IMR-90 (cell line): ENCODE results near the gene KIF16B. TPM values are rescaled to one million over a fixed set of nuclear protein-coding genes. Genes with fewer than 3 reads are reported as not detected.

Experiments used
- ATAC-seq: fragments of 200-7000 bp; cut with Tn5 transposase; 2 replicates; pipeline ENCODE4 v1.9.1; 2020; ENCODE audit warnings: low read depth, mild to moderate bottlenecking, moderate library complexity
- BruUV-seq: library from RNA; stranded (reverse); fragments of 400-500 nt; replicated peaks from 2 replicates; lab custom pipeline; 2021; lab: Mats Ljungman, UMichigan
- CTCF ChIA-PET: fragments of 300-600 bp; formaldehyde crosslinking; extraction: SDS; loops from one replicate; lab custom pipeline; 2021; ENCODE audit warnings: antibody characterized with exemption; lab: Yijun Ruan, JAX
- POLR2A ChIA-PET: fragments of 300-600 bp; sonication (Branson Sonifier 250); formaldehyde crosslinking; loops from one replicate; lab custom pipeline; 2022; ENCODE audit warnings: antibody characterized with exemption; ENCODE audit not compliant: unreplicated experiment; lab: Charles Lee
- DNase-seq: peaks from one replicate; pipeline ENCODE4 v3.0.0; 2013
- H2AFZ ChIP-seq: replicated peaks from 2 replicates; pipeline ENCODE3; 2013; ENCODE audit warnings: low read length, mild to moderate bottlenecking; ENCODE audit not compliant: poor library complexity
- H2AK5ac ChIP-seq: 2 replicates; pipeline ENCODE4 v1.6.1; 2013; ENCODE audit warnings: low read depth, low read length, inconsistent platforms
- H2AK9ac ChIP-seq: replicated peaks from 2 replicates; pipeline ENCODE3; 2013; ENCODE audit warnings: mild to moderate bottlenecking, low read depth, low read length, moderate library complexity; ENCODE audit not compliant: poor library complexity
- H2BK120ac ChIP-seq: 2 replicates; pipeline ENCODE4 v1.6.1; 2013; ENCODE audit warnings: low read depth, low read length, inconsistent platforms
- H2BK15ac ChIP-seq: 3 replicates; pipeline ENCODE4 v1.6.1; 2013; ENCODE audit warnings: low read depth, low read length, inconsistent platforms
- H2BK20ac ChIP-seq: 2 replicates; pipeline ENCODE4 v1.6.1; 2013; ENCODE audit warnings: low read depth, mild to moderate bottlenecking, inconsistent platforms, low read length, moderate library complexity
- H2BK5ac ChIP-seq: 2 replicates; pipeline ENCODE4 v1.6.1; 2013; ENCODE audit warnings: mild to moderate bottlenecking, low read depth, low read length, inconsistent platforms; ENCODE audit not compliant: poor library complexity, severe bottlenecking
- H3K14ac ChIP-seq: replicated peaks from 2 replicates; pipeline ENCODE4 v1.6.1; 2013; ENCODE audit warnings: low read depth, low read length, inconsistent platforms
- H3K18ac ChIP-seq: 2 replicates; pipeline ENCODE4 v1.6.1; 2013; ENCODE audit warnings: low read depth, low read length, control low read depth
- H3K23ac ChIP-seq: 2 replicates; pipeline ENCODE4 v1.6.1; 2013; ENCODE audit warnings: low read depth, low read length, inconsistent platforms
- H3K27ac ChIP-seq: 2 replicates; pipeline ENCODE4 v1.5.1; 2013; ENCODE audit warnings: mild to moderate bottlenecking, control low read depth, low read length; ENCODE audit not compliant: insufficient read depth
- H3K27me3 ChIP-seq: 2 replicates; pipeline ENCODE4 v1.6.1; 2013; ENCODE audit warnings: low read length; ENCODE audit not compliant: control insufficient read depth, insufficient read depth
- H3K36me3 ChIP-seq: 2 replicates; pipeline ENCODE4 v1.6.1; 2013; ENCODE audit warnings: low read length, mixed read lengths; ENCODE audit not compliant: control insufficient read depth, insufficient read depth
- H3K4ac ChIP-seq: 2 replicates; pipeline ENCODE4 v1.6.1; 2013; ENCODE audit warnings: low read depth, low read length, inconsistent platforms
- H3K4me1 ChIP-seq: 2 replicates; pipeline ENCODE4 v1.6.1; 2013; ENCODE audit warnings: low read length, mixed read lengths; ENCODE audit not compliant: control insufficient read depth, insufficient read depth
- H3K4me2 ChIP-seq: 2 replicates; pipeline ENCODE4 v1.6.1; 2013; ENCODE audit warnings: low read depth, mild to moderate bottlenecking, control low read depth, low read length, moderate library complexity
- H3K4me3 ChIP-seq: 2 replicates; pipeline ENCODE4 v1.5.1; 2013; ENCODE audit warnings: low read depth, mild to moderate bottlenecking, control low read depth, low read length, moderate library complexity; ENCODE audit not compliant: insufficient read depth
- H3K56ac ChIP-seq: 2 replicates; pipeline ENCODE4 v1.6.1; 2013; ENCODE audit warnings: low read length, inconsistent platforms; ENCODE audit not compliant: insufficient read depth; ENCODE audit errors: extremely low read depth
- H3K79me1 ChIP-seq, 2 experiments: 2 replicates each; pipeline ENCODE4 v1.6.1; 2013; ENCODE audit warnings: low read length in 2 of 2, inconsistent platforms in 1 of 2, low read depth in 1 of 2
- H3K9ac ChIP-seq: 2 replicates; pipeline ENCODE4 v1.6.1; 2013; ENCODE audit warnings: low read depth, low read length, control low read depth
- H3K9me1 ChIP-seq: 2 replicates; pipeline ENCODE4 v1.6.1; 2013; ENCODE audit warnings: low read length, inconsistent platforms; ENCODE audit not compliant: insufficient read depth
- H3K9me3 ChIP-seq: 2 replicates; pipeline ENCODE4 v1.6.1; 2013; ENCODE audit warnings: low read length; ENCODE audit not compliant: control insufficient read depth, insufficient read depth
- H4K20me1 ChIP-seq: 2 replicates; pipeline ENCODE4 v1.6.1; 2013; ENCODE audit warnings: low read length, inconsistent platforms; ENCODE audit not compliant: insufficient read depth
- H4K5ac ChIP-seq: 2 replicates; pipeline ENCODE4 v1.6.1; 2013; ENCODE audit warnings: mild to moderate bottlenecking, low read depth, low read length, control low read depth
- H4K8ac ChIP-seq, 2 experiments: 2 replicates each; pipeline ENCODE4 v1.6.1; 2013; ENCODE audit warnings: low read depth in 2 of 2, low read length in 2 of 2, control low read depth in 1 of 2, inconsistent platforms in 1 of 2
- H4K91ac ChIP-seq: 2 replicates; pipeline ENCODE4 v1.6.1; 2013; ENCODE audit warnings: low read depth, low read length, inconsistent platforms; ENCODE audit not compliant: insufficient read depth
- BHLHE40 ChIP-seq: fragments of 150-350 bp; IDR thresholded peaks from 2 replicates; pipeline ENCODE4 v1.6.1; 2016; ENCODE audit warnings: mild to moderate bottlenecking, low read depth, low read length
- POLR2A ChIP-seq: IDR thresholded peaks from 2 replicates; pipeline ENCODE4 v1.6.1; 2012; ENCODE audit warnings: mild to moderate bottlenecking, low read depth, low read length
- RCOR1 ChIP-seq: IDR thresholded peaks from 2 replicates; pipeline ENCODE4 v1.6.1; 2012; ENCODE audit warnings: mild to moderate bottlenecking, low read length, improper control_type of control experiment; ENCODE audit not compliant: insufficient replicate concordance
- WGBS, 2 experiments: methylation state at CpG; one replicate each; pipeline versions ENCODE4 v1.1.5 to v1.1.7; 2013; ENCODE audit warnings: missing lambda C conversion rate in 2 of 2; ENCODE audit not compliant: insufficient read length in 1 of 2; ENCODE audit errors: extremely low coverage in 2 of 2; 5-methylcytosine and 5-hydroxymethylcytosine counted together
- dilution Hi-C: fragments of 300-500 bp; cut with HindIII; formaldehyde crosslinking; loops from one replicate; pipeline ENCODE4 v1.14.3; 2018; ENCODE audit warnings: low sequenced_read_pairs; ENCODE audit not compliant: unreplicated experiment
- in situ Hi-C: fragments of 300-500 bp; cut with MboI; formaldehyde crosslinking; loops from 3 replicates; pipeline ENCODE4 v1.14.3; 2019; ENCODE audit warnings: low sequenced_read_pairs, inconsistent platforms, mixed read lengths
- intact Hi-C: fragments of 100-400 bp; cut with micrococcal nuclease; formaldehyde crosslinking; loops from 2 replicates; pipeline ENCODE4 v1.10.0; 2022
- polyA plus RNA-seq, 3 experiments: library from polyadenylated mRNA; depleted of rRNA; stranded (reverse); fragments of >200 nt; gene quantifications; 2 replicates each; pipeline ENCODE4 v1.2.3, GENCODE V29; 2012; ENCODE audit warnings: low replicate concordance in 1 of 3
- total RNA-seq: library from RNA; depleted of rRNA; stranded (reverse); fragments of >200 nt; gene quantifications from 2 replicates; pipeline ENCODE4 v1.2.3, GENCODE V29; 2012

The KIF16B gene
- total and polyA plus RNA-seq, 2 of the 4 experiments (the other 2 are of a cell fraction): 4.7 to 10.0 TPM

- H3K23ac ChIP-seq: no peak overlapping the region
- H3K4ac ChIP-seq: no peak overlapping the region
- no peak overlapping the region for H2BK120ac ChIP-seq
- H3K4me1 ChIP-seq: no peaks in the 10 kb centered on the region
- H4K5ac ChIP-seq: no peak overlapping the region
- H3K9ac ChIP-seq: no peak overlapping the region
- no peak overlapping the region for H3K4me3 ChIP-seq
- ChIA-PET CTCF (no interaction called here), POLR2A (no interaction called here)
- WGBS, 2 experiments: no CpG with 5 or more reads among the region's 1 CpG
- no peak overlapping the region for H3K27ac ChIP-seq
- H2AFZ ChIP-seq: no peak overlapping the region
- 0 out of 2 replicates have a peak, but pooled peaks cover 2% of the 10 kb centered on the region for H3K36me3 ChIP-seq
- no peak overlapping the region for H3K14ac ChIP-seq
- no peak overlapping the region for H2AK9ac ChIP-seq
- ATAC-seq: no peak
- H4K8ac ChIP-seq: no peak overlapping the region
- H3K9me3 ChIP-seq: no peaks in the 10 kb centered on the region
- no peak overlapping the region for H3K18ac ChIP-seq
- H4K20me1 ChIP-seq: no peaks in the 10 kb centered on the region
- dilution Hi-C loops (no loop called here), in situ Hi-C loops (no loop called here), intact Hi-C loops (no loop called here)
- no peak for TF ChIP-seq POLR2A
- TF ChIP-seq BHLHE40: no peak
- no peak for TF ChIP-seq RCOR1
- H3K4me2 ChIP-seq: no peak overlapping the region
- no peak overlapping the region for H2AK5ac ChIP-seq
- no peak for DNase-seq
- H2BK15ac ChIP-seq: no peak overlapping the region
- no peaks in the 10 kb centered on the region for H3K9me1 ChIP-seq
- H3K27me3 ChIP-seq: no peaks in the 10 kb centered on the region
- no peaks in the 10 kb centered on the region for H3K79me1 ChIP-seq
- H2BK20ac ChIP-seq: no peak overlapping the region
- H4K91ac ChIP-seq: no peak overlapping the region
- H2BK5ac ChIP-seq: no peak overlapping the region
- H3K56ac ChIP-seq: no peak overlapping the region
- no TSS peak for BruUV-seq
Observed at GRCh38 chr20:16378122-16378521, 195.1 kb downstream of the KIF16B start.
